Ascending aorta (tissue), 2 donors: ENCODE results near the gene TMBIM4. TPM values are rescaled to one million over a fixed set of nuclear protein-coding genes. Genes with fewer than 3 reads are reported as not detected.
"Not testable (repeated sequence)": the region's sequence is repeated elsewhere in the genome, so short reads cannot be mapped to it uniquely, and the experiment has no call there.

Experiments used
- DNase-seq, 2 donors: peaks; one replicate each; pipeline ENCODE4 v3.0.0-alpha.2; 2019; ENCODE audit warnings: low spot score in 2 of 2
- H3K27ac ChIP-seq, 2 donors: fragments of 200-600 bp; sonication (generic); one replicate each; pipeline ENCODE4 v1.5.1; 2016 to 2017; ENCODE audit warnings: mild to moderate bottlenecking in 1 of 2
- H3K27me3 ChIP-seq: fragments of 200-600 bp; sonication (generic); one replicate; pipeline ENCODE4 v1.5.1; 2017
- H3K36me3 ChIP-seq, 2 donors: fragments of 200-600 bp; sonication (generic); one replicate each; pipeline ENCODE4 v1.5.1; 2016
- H3K4me1 ChIP-seq, 2 donors: fragments of 200-600 bp; sonication (generic); one replicate each; pipeline ENCODE4 v1.5.1; 2016 to 2017; ENCODE audit warnings: mild to moderate bottlenecking in 1 of 2
- H3K4me3 ChIP-seq, 2 donors: fragments of 200-600 bp; sonication (generic); one replicate each; pipeline ENCODE4 v1.5.1; 2016 to 2017; ENCODE audit warnings: mild to moderate bottlenecking in 1 of 2
- H3K9me3 ChIP-seq, 2 donors: fragments of 200-600 bp; sonication (generic); one replicate each; pipeline ENCODE4 v1.5.1; 2016
- intact Hi-C: fragments of 100-400 bp; cut with DNase I; formaldehyde crosslinking; loops from one replicate; pipeline ENCODE4 v1.15.1; 2023
- total RNA-seq: library from RNA; depleted of rRNA; stranded (reverse); fragments of >200 nt; gene quantifications from one replicate; pipeline ENCODE4 v1.1.0, GENCODE V29; 2016
- TF ChIP-seq, protein P1 (sequence below), 3 experiments: fragments of 200-600 bp in 2 of 3; fragments of 450-650 bp in 1 of 3; sonication (generic) in 2 of 3; IDR thresholded peaks; one replicate each; pipeline ENCODE4 v1.5.1; 2016 to 2019; ENCODE audit warnings: antibody characterized with exemption in 3 of 3, mild to moderate bottlenecking in 1 of 3, moderate library complexity in 1 of 3

The TMBIM4 gene
- total RNA-seq, 1 donor from 2014 or later, result 114 TPM

GRCh38 chr12:66176105-66176900, 6.5 kb upstream of the TMBIM4 start:
- H3K9me3 ChIP-seq, result no peaks in the 10 kb centered on the region
- no peaks in the 10 kb centered on the region for H3K36me3 ChIP-seq
- no peak overlapping the region for H3K4me3 ChIP-seq
- intact Hi-C loops, result no loop called here
- no peaks in the 10 kb centered on the region for H3K4me1 ChIP-seq
- DNase-seq, result no peak
- no peaks in the 10 kb centered on the region for H3K27me3 ChIP-seq
- TF ChIP-seq, protein P1, sequence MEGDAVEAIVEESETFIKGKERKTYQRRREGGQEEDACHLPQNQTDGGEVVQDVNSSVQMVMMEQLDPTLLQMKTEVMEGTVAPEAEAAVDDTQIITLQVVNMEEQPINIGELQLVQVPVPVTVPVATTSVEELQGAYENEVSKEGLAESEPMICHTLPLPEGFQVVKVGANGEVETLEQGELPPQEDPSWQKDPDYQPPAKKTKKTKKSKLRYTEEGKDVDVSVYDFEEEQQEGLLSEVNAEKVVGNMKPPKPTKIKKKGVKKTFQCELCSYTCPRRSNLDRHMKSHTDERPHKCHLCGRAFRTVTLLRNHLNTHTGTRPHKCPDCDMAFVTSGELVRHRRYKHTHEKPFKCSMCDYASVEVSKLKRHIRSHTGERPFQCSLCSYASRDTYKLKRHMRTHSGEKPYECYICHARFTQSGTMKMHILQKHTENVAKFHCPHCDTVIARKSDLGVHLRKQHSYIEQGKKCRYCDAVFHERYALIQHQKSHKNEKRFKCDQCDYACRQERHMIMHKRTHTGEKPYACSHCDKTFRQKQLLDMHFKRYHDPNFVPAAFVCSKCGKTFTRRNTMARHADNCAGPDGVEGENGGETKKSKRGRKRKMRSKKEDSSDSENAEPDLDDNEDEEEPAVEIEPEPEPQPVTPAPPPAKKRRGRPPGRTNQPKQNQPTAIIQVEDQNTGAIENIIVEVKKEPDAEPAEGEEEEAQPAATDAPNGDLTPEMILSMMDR (IDR thresholded peaks at IDR 0.05), result no peak
- no peak overlapping the region for H3K27ac ChIP-seq

DNA sequence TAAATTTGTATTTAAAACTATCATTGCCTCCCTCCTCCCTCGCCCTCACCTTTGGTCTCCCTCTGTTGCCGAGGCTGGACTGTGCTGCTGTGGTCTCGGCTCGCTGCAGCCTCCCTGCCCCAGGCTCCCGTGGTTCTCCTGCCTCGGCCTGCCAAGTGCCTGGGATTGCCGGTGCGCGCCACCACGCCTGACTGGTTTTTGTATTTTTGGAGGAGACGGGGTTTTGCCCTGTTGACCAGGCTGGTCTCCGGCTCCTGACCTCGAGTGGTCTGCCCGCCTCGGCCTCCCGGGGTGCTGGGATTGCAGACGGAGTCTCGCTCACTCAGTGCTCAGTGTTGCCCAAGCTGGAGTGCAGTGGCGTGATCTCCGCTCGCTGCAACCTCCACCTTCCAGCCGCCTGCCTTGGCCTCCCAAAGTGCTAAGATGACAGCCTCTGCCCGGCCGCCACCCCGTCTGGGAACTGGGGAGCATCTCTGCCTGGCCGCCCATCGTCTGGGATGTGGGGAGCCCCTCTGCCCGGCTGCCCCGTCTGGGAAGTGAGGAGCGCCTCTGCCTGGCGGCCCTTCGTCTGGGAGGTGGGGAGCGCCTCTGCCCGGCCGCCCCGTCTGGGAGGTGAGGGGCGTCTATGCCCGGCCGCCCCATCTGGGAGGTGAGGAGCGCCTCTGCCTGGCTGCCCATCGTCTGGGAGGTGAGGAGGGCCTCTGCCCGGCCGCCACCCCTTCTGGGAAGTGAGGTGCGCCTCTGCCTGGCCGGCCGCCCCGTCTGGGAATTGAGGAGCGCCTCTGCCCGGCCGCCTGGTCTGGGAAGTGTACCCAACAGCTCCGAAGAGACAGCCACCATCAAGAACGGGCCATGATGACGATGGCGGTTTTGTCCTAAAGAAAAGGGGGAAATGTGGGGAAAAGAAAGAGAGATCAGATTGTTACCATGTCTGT, 4.9 kb upstream of the TMBIM4 start:
- intact Hi-C loops, H3K27me3 ChIP-seq, H3K4me1 ChIP-seq, H3K9me3 ChIP-seq, H3K36me3 ChIP-seq, H3K4me3 ChIP-seq, DNase-seq, H3K27ac ChIP-seq: not testable (repeated sequence)

GRCh38 chr12:66170606-66171005, 810 bp upstream of the TMBIM4 start:
- Histone ChIP-seq H3K9me3 (peaks cover 0 to 2% of the 10 kb centered on the region in 2 donors), H3K27me3 (no peaks in the 10 kb centered on the region), H3K4me3 (peak overlapping the region in 1 of 2 donors; percentile 85), H3K36me3 (peaks cover 0 to 5% of the 10 kb centered on the region in 2 donors), H3K27ac (peak overlapping the region; percentile 100), H3K4me1 (peaks cover 0 to 9% of the 10 kb centered on the region in 2 donors)
- intact Hi-C loops, result loop anchor here (1.0 to 2.0 kb wide), 2 partner anchors 18 to 40 kb away; partner anchors contain the start of genes IRAK3 and LLPH
- TF ChIP-seq, protein P1 (IDR thresholded peaks at IDR 0.05), result no peak
- DNase-seq, result no peak

DNA sequence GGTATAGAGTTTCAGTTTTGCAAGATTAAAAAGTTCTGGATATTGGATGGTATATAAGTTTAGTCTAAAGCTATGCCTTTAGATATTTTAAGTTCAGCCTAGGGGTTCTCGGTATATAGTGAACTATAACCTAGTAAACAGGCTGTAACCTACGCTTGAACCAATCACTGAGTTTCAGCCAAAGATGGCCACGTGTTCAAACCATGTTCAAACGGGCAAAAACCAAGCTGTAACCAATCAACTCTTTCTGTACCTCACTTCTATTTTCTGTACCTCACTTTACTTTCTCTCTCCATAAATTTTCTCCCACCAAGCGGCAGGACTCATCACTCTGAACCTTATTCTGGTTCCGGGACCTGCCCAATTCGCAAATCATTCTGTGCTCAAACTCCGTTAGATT, 1.4 kb downstream of the TMBIM4 start:
- Histone ChIP-seq H3K4me3 (peak overlapping the region; percentile 79 to 85), H3K9me3 (peaks cover 0 to 6% of the 10 kb centered on the region in 2 donors), H3K27ac (peak overlapping the region; percentile 100), H3K36me3 (peaks cover 0 to 5% of the 10 kb centered on the region in 2 donors), H3K4me1 (peaks cover 0 to 9% of the 10 kb centered on the region in 2 donors), H3K27me3 (no peaks in the 10 kb centered on the region)
- DNase-seq, result no peak
- intact Hi-C loops, result loop anchor here (2.0 kb wide), 1 partner anchor 66 kb away; no protein-coding TSS in a partner anchor
- TF ChIP-seq, protein P1 (IDR thresholded peaks at IDR 0.05), result no peak

GRCh38 chr12:66166561-66166960, 3.2 kb downstream of the TMBIM4 start:
- TF ChIP-seq, protein P1 (IDR thresholded peaks at IDR 0.05), result no peak
- no peaks in the 10 kb centered on the region for H3K27me3 ChIP-seq
- intact Hi-C loops, result no loop called here
- peaks cover 0 to 9% of the 10 kb centered on the region in 2 donors for H3K4me1 ChIP-seq
- peaks cover 0 to 5% of the 10 kb centered on the region in 2 donors for H3K36me3 ChIP-seq
- H3K9me3 ChIP-seq, result peaks cover 0 to 6% of the 10 kb centered on the region in 2 donors
- H3K27ac ChIP-seq, result no peak overlapping the region
- no peak for DNase-seq
- H3K4me3 ChIP-seq, result no peak overlapping the region
